Trophoblast cell (in vitro differentiated cells and primary cell): ENCODE results near the gene PPP1R27.
A peak's percentile ranks its signal among the peaks of the same experiment; 100 is the strongest.
"Not testable (repeated sequence)": the region's sequence is repeated elsewhere in the genome, so short reads cannot be mapped to it uniquely, and the experiment has no call there.

ENCODE experiments used
- DNase-seq, 2 donors: peaks; one replicate each; pipeline ENCODE4 v3.0.0-alpha.2; 2016
- H2AFZ ChIP-seq: 2 replicates; pipeline ENCODE4 v1.6.1; 2013; ENCODE audit warnings: low read length, moderate library complexity, mild to moderate bottlenecking; ENCODE audit not compliant: insufficient read depth, poor library complexity
- H2AK5ac ChIP-seq: 2 replicates; pipeline ENCODE4 v1.6.1; 2013; ENCODE audit warnings: mild to moderate bottlenecking, low read length
- H2BK120ac ChIP-seq: 2 replicates; pipeline ENCODE4 v1.6.1; 2013; ENCODE audit warnings: low read length, mild to moderate bottlenecking, moderate library complexity; ENCODE audit not compliant: insufficient read depth, poor library complexity
- H2BK12ac ChIP-seq: 2 replicates; pipeline ENCODE4 v1.6.1; 2013; ENCODE audit warnings: mild to moderate bottlenecking, low read length, moderate library complexity
- H2BK5ac ChIP-seq: 2 replicates; pipeline ENCODE4 v1.6.1; 2013; ENCODE audit warnings: low read length, low read depth, moderate library complexity, mild to moderate bottlenecking; ENCODE audit not compliant: poor library complexity
- H3K14ac ChIP-seq: 2 replicates; pipeline ENCODE4 v1.6.1; 2013; ENCODE audit warnings: mild to moderate bottlenecking, low read length
- H3K18ac ChIP-seq: 2 replicates; pipeline ENCODE4 v1.6.1; 2013; ENCODE audit warnings: mild to moderate bottlenecking, low read length
- H3K23ac ChIP-seq: 2 replicates; pipeline ENCODE4 v1.6.1; 2013; ENCODE audit warnings: low read length
- H3K27ac ChIP-seq: 2 replicates; pipeline ENCODE4 v1.5.1; 2013; ENCODE audit warnings: low read depth, mild to moderate bottlenecking, inconsistent platforms, low read length, moderate library complexity
- H3K27me3 ChIP-seq: 2 replicates; pipeline ENCODE4 v1.6.1; 2013; ENCODE audit warnings: inconsistent platforms, mild to moderate bottlenecking, low read length, moderate library complexity; ENCODE audit not compliant: insufficient read depth
- H3K36me3 ChIP-seq, 2 experiments: 1 replicate in 1 of 2; 2 replicates in 1 of 2; pipeline ENCODE4 v1.6.1; 2013; ENCODE audit warnings: low read length in 2 of 2, mild to moderate bottlenecking in 2 of 2, moderate library complexity in 1 of 2; ENCODE audit not compliant: insufficient read depth in 2 of 2, control insufficient read depth in 1 of 2
- H3K4ac ChIP-seq: 2 replicates; pipeline ENCODE4 v1.6.1; 2013; ENCODE audit warnings: low read depth, mild to moderate bottlenecking, low read length, moderate library complexity
- H3K4me1 ChIP-seq, 2 experiments: 1 replicate in 1 of 2; 2 replicates in 1 of 2; pipeline ENCODE4 v1.6.1; 2013; ENCODE audit warnings: low read length in 2 of 2, mild to moderate bottlenecking in 2 of 2, moderate library complexity in 1 of 2; ENCODE audit not compliant: insufficient read depth in 2 of 2, control insufficient read depth in 1 of 2
- H3K4me2 ChIP-seq: 2 replicates; pipeline ENCODE4 v1.6.1; 2013; ENCODE audit warnings: inconsistent platforms, mild to moderate bottlenecking, low read length, moderate library complexity
- H3K4me3 ChIP-seq: 2 replicates; pipeline ENCODE4 v1.5.1; 2013; ENCODE audit warnings: mild to moderate bottlenecking, low read depth, low read length, inconsistent platforms
- H3K79me1 ChIP-seq: one replicate; pipeline ENCODE4 v1.6.1; 2013; ENCODE audit warnings: low read length
- H3K79me2 ChIP-seq: 2 replicates; pipeline ENCODE4 v1.6.1; 2013; ENCODE audit warnings: low read length, mild to moderate bottlenecking; ENCODE audit not compliant: control insufficient read depth, insufficient read depth, poor library complexity
- H3K9ac ChIP-seq: 2 replicates; pipeline ENCODE4 v1.6.1; 2013; ENCODE audit warnings: mild to moderate bottlenecking, low read length
- H3K9me3 ChIP-seq: 2 replicates; pipeline ENCODE4 v1.6.1; 2013; ENCODE audit warnings: low read depth, mild to moderate bottlenecking, control low read depth, inconsistent platforms, low read length; ENCODE audit not compliant: insufficient read depth
- H4K12ac ChIP-seq: 2 replicates; pipeline ENCODE4 v1.6.1; 2013; ENCODE audit warnings: low read depth, mild to moderate bottlenecking, low read length, moderate library complexity
- H4K8ac ChIP-seq: 2 replicates; pipeline ENCODE4 v1.6.1; 2013; ENCODE audit warnings: low read depth, mild to moderate bottlenecking, low read length, moderate library complexity
- H4K91ac ChIP-seq: one replicate; pipeline ENCODE4 v1.6.1; 2013; ENCODE audit warnings: low read depth, mild to moderate bottlenecking, low read length, moderate library complexity
- WGBS: extraction: QIAGEN DNeasy Blood & Tissue Kit; methylation state at CpG from one replicate; pipeline ENCODE4 v1.1.7; 2013; ENCODE audit warnings: missing lambda C conversion rate; ENCODE audit not compliant: insufficient read length, insufficient coverage; ENCODE audit errors: extremely low coverage; 5-methylcytosine and 5-hydroxymethylcytosine counted together

Gene PPP1R27

DNA sequence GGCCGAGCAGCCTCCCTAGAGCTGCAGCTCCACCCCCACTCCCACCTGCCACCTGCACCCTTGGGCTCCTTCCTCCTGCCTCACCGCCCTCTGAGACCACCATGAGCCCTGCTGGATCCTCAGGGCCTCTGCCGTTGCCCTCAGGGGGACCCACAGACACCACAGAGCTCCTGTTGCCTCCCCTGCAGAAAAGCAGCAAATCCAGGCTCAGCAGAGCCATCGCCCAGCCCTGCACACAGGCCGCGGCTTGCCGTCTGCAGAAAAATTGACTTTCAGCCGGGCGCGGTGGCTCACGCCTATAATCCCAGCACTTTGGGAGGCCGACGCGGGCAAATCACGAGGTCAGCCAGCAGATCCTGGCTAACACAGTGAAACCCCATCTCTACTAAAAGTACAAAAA is 7.0 kb upstream of the PPP1R27 start:
- H4K12ac ChIP-seq, result no peak overlapping the region
- no CpG with 5 or more reads among the region's 15 CpGs for WGBS
- H3K4ac ChIP-seq, result no peak overlapping the region
- H3K18ac ChIP-seq, result no peak overlapping the region
- no peak overlapping the region for H2BK120ac ChIP-seq
- H3K79me2 ChIP-seq, result no peaks in the 10 kb centered on the region
- H3K27ac ChIP-seq, result peak overlapping the region; percentile 5
- H3K14ac ChIP-seq, result no peak overlapping the region
- H3K27me3 ChIP-seq, result no peaks in the 10 kb centered on the region
- H2BK12ac ChIP-seq, result no peak overlapping the region
- H2AK5ac ChIP-seq, result no peak overlapping the region
- no peak overlapping the region for H2AFZ ChIP-seq
- H3K9ac ChIP-seq, result peak overlapping the region; percentile 28
- no peak for DNase-seq
- no peak overlapping the region for H4K91ac ChIP-seq
- H3K4me3 ChIP-seq, result no peak overlapping the region
- peaks cover 16 to 20% of the 10 kb centered on the region in 2 experiments for H3K4me1 ChIP-seq
- no peak overlapping the region for H2BK5ac ChIP-seq
- peaks cover 4% of the 10 kb centered on the region for H3K9me3 ChIP-seq
- H3K79me1 ChIP-seq, result peaks cover 6% of the 10 kb centered on the region
- no peak overlapping the region for H4K8ac ChIP-seq
- H3K36me3 ChIP-seq, result peaks cover 45 to 49% of the 10 kb centered on the region in 2 experiments
- H3K23ac ChIP-seq, result no peak overlapping the region
- no peak overlapping the region for H3K4me2 ChIP-seq

DNA sequence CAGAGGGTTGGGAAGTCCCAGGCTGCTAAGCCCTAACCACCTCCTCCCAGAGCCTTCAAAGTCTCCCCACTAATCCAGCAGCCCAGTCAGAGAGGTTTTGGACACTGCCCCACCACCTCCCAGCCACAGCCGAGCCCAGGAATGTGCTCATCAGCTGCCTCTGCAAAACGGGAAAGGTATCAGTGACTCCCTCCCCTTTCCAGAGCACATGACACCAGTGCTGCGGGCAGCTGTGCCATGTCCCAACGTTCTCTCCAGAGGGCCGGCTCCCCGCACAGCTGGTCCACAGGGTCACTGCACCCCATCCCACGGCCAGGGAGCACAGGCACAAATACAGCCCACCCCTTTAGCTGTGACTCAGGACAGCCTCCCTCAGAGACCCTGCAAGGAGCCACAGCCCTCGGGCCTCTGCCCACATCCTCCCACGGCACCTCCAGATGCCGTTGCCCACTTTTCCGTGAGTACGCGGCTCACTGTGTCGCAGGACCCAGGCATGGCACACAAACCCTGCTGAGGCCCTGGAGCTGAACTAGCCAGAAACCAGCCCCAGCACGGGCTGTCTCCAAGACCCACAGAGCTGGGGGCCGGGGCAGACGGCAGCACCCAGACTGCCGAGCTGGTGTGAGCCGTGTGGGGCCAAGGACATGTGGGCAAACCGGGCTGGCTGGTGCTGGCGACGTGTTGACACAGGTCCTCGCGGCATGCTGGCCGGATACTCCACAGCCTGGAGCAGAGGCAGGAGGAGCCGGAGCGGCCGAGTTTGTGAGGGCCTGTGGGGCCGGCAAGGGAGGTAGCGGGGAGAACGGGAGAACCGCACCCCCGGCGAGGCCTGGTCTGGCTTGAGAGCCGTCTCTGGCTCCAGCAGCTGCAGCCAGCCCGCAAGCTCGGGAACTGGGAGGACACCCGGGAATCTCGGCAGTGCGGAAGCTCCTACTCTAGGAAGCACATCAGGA is 6.3 kb upstream of the PPP1R27 start:
- peaks cover 4% of the 10 kb centered on the region for H3K9me3 ChIP-seq
- no peak overlapping the region for H2BK120ac ChIP-seq
- H3K4me1 ChIP-seq, result peaks cover 16 to 21% of the 10 kb centered on the region in 2 experiments
- H3K27me3 ChIP-seq, result no peaks in the 10 kb centered on the region
- H2AFZ ChIP-seq, result no peak overlapping the region
- H3K23ac ChIP-seq, result no peak overlapping the region
- peaks cover 38 to 41% of the 10 kb centered on the region in 2 experiments for H3K36me3 ChIP-seq
- WGBS, result no CpG with 5 or more reads among the region's 40 CpGs
- H3K14ac ChIP-seq, result no peak overlapping the region
- no peak overlapping the region for H3K4me2 ChIP-seq
- H3K4ac ChIP-seq, result no peak overlapping the region
- no peak overlapping the region for H3K4me3 ChIP-seq
- peak; percentile 90 to 92 for DNase-seq
- no peak overlapping the region for H2AK5ac ChIP-seq
- no peak overlapping the region for H4K12ac ChIP-seq
- no peak overlapping the region for H4K91ac ChIP-seq
- no peak overlapping the region for H4K8ac ChIP-seq
- no peak overlapping the region for H2BK12ac ChIP-seq
- H3K18ac ChIP-seq, result no peak overlapping the region
- peaks cover 6% of the 10 kb centered on the region for H3K79me1 ChIP-seq
- H2BK5ac ChIP-seq, result no peak overlapping the region
- no peaks in the 10 kb centered on the region for H3K79me2 ChIP-seq
- H3K27ac ChIP-seq, result peak overlapping the region; percentile 5
- H3K9ac ChIP-seq, result no peak overlapping the region

DNA sequence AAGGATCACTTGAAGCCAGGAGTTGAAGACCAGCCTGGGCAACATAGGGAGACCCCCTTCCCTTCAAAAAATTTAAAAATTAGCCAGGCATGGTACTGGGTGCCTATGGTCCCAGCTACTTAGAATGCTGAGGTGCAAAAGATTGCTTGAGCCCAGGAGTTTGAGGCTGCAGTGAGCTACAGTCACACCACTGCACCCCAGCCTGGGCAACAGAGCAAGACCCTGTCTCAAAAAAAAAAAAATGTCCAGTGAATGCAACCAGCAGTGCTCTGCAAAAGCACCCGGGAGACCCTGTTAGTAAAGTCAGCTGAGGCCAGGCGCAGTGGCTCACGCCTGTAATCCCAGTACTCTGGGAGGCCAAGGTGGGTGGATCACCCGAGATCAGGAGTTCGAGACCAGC is 5.2 kb upstream of the PPP1R27 start:
- H2AK5ac ChIP-seq, H3K79me2 ChIP-seq, H3K9ac ChIP-seq, H2BK5ac ChIP-seq, H3K18ac ChIP-seq, H3K79me1 ChIP-seq, DNase-seq, H3K4me3 ChIP-seq, H3K27ac ChIP-seq, H3K14ac ChIP-seq, H3K9me3 ChIP-seq, H3K27me3 ChIP-seq, H4K12ac ChIP-seq, H3K4me2 ChIP-seq, H2BK120ac ChIP-seq, H2AFZ ChIP-seq, H4K91ac ChIP-seq, H3K4ac ChIP-seq, H3K23ac ChIP-seq, H4K8ac ChIP-seq, H2BK12ac ChIP-seq: not testable (repeated sequence)
- no CpG with 5 or more reads among the region's 5 CpGs for WGBS
- Histone ChIP-seq H3K4me1 (peaks cover 16 to 21% of the 10 kb centered on the region in 2 experiments), H3K36me3 (peaks cover 27 to 31% of the 10 kb centered on the region in 2 experiments)

DNA sequence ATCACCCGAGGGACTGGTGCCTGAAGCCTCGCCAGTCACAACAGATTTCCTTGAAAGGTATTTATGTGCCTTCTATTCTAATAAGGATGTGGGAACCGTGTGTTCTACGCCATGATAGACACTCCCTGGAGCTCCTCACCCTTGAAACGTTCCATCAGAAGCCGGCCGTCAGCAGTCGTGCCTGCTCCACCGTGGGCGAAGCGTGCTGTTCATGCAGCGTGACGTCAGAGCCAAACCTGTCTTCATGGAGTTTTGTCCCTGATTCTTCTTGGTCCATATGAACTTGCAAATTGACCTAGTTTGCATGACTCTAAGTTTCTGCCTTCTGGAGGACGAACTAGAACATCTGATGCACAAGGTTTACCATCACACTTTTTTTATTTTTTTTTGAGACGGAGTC is 4.5 kb upstream of the PPP1R27 start:
- H2BK12ac ChIP-seq, result peak overlapping the region; percentile 56
- no peak overlapping the region for H3K18ac ChIP-seq
- H4K8ac ChIP-seq, result peak overlapping the region; percentile 64
- H3K14ac ChIP-seq, result peak overlapping the region; percentile 48
- peak overlapping the region; percentile 70 for H2BK120ac ChIP-seq
- H4K91ac ChIP-seq, result peak overlapping the region; percentile 62
- H3K9me3 ChIP-seq, result peaks cover 6% of the 10 kb centered on the region
- H3K9ac ChIP-seq, result no peak overlapping the region
- WGBS, result no CpG with 5 or more reads among the region's 15 CpGs
- H3K79me2 ChIP-seq, result no peaks in the 10 kb centered on the region
- peaks cover 16 to 23% of the 10 kb centered on the region in 2 experiments for H3K4me1 ChIP-seq
- H3K4me2 ChIP-seq, result no peak overlapping the region
- H3K27ac ChIP-seq, result peak overlapping the region; percentile 73
- H3K4me3 ChIP-seq, result no peak overlapping the region
- peak in 1 of 2 donors; percentile 33 for DNase-seq
- H4K12ac ChIP-seq, result peak overlapping the region; percentile 52
- H2BK5ac ChIP-seq, result peak overlapping the region; percentile 23
- H2AFZ ChIP-seq, result peak overlapping the region; percentile 20
- H3K27me3 ChIP-seq, result no peaks in the 10 kb centered on the region
- no peak overlapping the region for H3K23ac ChIP-seq
- peak overlapping the region; percentile 48 for H2AK5ac ChIP-seq
- H3K36me3 ChIP-seq, result peaks cover 20 to 23% of the 10 kb centered on the region in 2 experiments
- peaks cover 6% of the 10 kb centered on the region for H3K79me1 ChIP-seq
- peak overlapping the region; percentile 15 for H3K4ac ChIP-seq
